Erythroblast (primary cell): Measurements from ENCODE around the gene PRPF38A.

Source experiments
- GATA1 ChIP-seq: IDR thresholded peaks from 2 replicates; pipeline ENCODE4 v1.6.1; 2011; ENCODE audit warnings: low read depth, mild to moderate bottlenecking, control low read depth, low read length, moderate library complexity
- POLR2A ChIP-seq: IDR thresholded peaks from 2 replicates; pipeline ENCODE4 v1.6.1; 2011; ENCODE audit warnings: mild to moderate bottlenecking, low read length

DNA sequence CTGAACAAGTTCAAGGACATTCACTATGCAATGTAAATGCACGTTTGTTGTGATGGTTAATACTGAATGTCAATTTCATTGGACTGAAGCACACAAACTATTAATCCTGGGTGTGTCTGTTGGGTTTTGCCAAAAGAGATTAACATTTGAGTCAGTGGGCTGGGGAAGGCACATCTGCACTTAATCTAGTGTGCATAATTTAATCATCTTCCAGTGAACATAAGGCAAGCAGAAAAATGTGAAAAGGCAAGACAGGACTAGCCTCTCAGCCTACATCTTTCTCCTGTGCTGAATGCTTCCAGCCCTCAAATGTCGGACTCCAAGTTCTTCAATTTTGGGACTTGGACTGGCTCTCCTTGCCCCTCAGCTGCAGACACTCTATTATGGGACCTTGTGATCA, 40.1 kb downstream of the PRPF38A start:
- TF ChIP-seq POLR2A (no peak), GATA1 (no peak)
